GM18507 (cell line): ENCODE measurements around the gene SPIRE1.
"Not testable (repeated sequence)": the region's sequence is repeated elsewhere in the genome, so short reads cannot be mapped to it uniquely, and the experiment has no call there.

Experiments
- DNase-seq: peaks from one replicate; pipeline ENCODE4 v3.0.0; 2011; ENCODE audit warnings: low read depth; ENCODE audit not compliant: insufficient read length; ENCODE audit errors: extremely low spot score
- FAIRE-seq: peaks from 2 replicates; lab custom pipeline; 2011; peaks lifted over from hg19 to GRCh38; lab: Jason Lieb, UNC

The SPIRE1 gene

GRCh38 chr18:12651651-12652050 lies 6.3 kb downstream of the SPIRE1 start:
- FAIRE-seq (no peak), DNase-seq (no peak)

DNA sequence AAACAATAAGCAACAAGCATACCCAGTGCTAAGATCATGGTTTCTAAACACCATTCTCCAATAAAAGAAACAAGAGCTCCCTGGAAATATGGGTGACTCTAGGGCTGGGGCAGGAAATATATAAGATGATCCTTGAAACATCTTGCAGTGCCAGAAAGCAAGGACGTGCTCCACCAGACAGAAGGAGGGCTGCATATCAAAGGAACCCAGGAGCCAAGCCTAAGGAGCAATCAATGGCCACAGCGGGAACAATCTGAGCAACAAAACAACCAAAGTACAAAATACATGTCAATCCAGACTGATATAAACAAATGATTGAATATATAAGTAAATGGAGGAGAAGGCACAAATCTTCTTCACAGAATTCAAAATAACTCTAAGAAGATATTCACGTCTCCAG lies 10.1 kb downstream of the SPIRE1 start:
- DNase-seq = no peak
- no peak for FAIRE-seq

GRCh38 chr18:12645751-12646203 lies 12.1 kb downstream of the SPIRE1 start:
- no peak for FAIRE-seq
- DNase-seq = no peak

GRCh38 chr18:12645254-12645653 lies 12.7 kb downstream of the SPIRE1 start:
- FAIRE-seq (no peak), DNase-seq (no peak)

- not testable (repeated sequence) for DNase-seq, FAIRE-seq
Observed at GRCh38 chr18:12643756-12644155, 14.2 kb downstream of the SPIRE1 start.

GRCh38 chr18:12640881-12641200 lies 17.1 kb downstream of the SPIRE1 start:
- DNase-seq = no peak
- FAIRE-seq = no peak

DNA sequence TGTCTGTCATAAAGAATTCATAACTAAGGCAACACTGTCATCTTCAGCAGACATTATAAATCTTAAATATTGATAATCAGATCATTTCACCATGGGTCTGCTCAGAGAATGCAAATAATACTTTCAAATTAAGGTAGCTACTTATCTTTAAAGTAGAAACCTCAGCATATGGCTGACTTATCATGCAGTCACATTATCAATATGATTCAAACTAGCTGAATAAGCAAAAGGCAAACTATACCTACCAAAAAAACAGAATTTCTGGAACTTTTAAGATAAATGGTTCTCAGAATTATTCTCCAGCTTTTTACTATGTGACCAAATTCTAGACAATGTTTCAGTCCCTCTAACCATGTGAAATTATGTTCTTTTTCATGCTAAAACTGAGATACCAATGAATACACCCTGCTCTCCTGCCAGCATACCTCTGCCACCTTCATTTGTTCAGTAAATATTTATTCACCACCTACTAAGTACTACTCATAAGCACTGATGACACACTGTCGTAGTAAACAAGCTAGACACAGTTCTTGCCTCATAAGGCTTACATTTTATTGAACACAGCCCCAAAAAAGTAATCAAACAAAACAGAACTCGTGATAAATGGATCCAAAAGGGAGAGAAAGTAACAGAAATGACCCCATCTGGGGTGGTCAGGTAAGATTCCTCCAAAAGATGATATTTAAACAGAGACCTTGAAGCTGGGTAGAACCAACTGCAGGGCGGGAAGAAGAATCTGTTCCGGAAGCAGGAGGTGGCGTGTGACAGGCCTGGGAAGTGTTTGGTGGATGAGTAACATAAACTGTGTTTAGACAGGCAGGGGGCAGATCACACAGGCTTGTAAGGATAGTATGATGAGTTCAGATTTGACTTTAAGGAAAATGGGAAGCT lies 17.7 kb downstream of the SPIRE1 start:
- FAIRE-seq (no peak), DNase-seq (no peak)

GRCh38 chr18:12638644-12639124 lies 19.2 kb downstream of the SPIRE1 start:
- DNase-seq (no peak), FAIRE-seq (no peak)

GRCh38 chr18:12637901-12638643 lies 19.8 kb downstream of the SPIRE1 start:
- FAIRE-seq (no peak), DNase-seq (no peak)

DNA sequence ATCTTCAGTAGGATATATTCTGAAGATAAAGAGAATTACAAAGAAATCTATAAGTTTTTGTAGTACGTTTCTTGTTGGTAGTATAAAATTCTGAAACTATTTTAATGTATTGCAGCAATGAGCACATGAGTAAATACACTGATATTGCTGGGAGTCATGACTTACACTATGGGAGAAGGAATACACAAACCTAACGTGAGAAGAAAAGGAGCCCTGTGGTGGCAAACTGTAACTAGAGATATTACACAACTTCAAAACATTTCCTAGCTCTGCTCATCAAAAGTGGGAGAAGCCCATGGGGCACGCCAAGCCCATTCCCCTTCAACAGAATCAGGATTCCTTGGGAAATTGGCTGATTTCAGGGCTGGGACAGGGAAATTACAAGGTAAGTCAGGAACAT lies 20.5 kb downstream of the SPIRE1 start:
- FAIRE-seq = no peak
- no peak for DNase-seq

DNA sequence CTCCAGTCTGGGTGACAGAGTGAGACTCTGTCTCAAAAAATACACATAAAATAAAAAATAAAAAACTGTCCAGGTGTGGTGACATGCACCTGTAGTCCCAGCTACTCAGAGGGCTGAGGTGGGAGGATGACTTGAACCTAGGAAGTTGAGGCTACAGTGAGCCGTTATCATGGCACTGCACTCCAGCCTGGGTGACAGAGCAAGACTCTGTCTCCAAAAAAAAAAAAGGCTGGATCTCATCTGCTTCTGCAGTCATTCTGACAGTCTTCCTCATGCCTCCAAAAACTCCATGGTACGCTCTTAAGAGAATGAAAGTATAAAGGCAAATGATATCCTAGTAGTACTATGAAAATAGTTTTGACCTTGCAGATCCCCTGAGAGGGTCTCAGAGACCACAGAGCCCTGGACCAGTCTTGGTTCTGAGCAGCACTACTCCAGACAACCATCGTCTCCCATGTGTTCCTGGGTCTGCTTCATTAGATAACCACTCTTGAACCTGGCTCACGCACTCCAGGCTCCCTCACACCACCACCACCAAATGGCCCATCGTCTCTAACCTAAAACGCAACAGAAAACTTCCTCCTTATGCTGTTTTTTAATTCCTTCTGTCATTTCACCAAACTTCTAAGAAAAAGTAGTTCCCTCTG lies 26.0 kb downstream of the SPIRE1 start:
- FAIRE-seq = no peak

GRCh38 chr18:12630136-12630535 lies 27.8 kb downstream of the SPIRE1 start:
- no peak for FAIRE-seq
- DNase-seq = no peak

More for the DNA sequence above, 26.0 kb downstream of the SPIRE1 start:
- DNase-seq = no peak

DNA sequence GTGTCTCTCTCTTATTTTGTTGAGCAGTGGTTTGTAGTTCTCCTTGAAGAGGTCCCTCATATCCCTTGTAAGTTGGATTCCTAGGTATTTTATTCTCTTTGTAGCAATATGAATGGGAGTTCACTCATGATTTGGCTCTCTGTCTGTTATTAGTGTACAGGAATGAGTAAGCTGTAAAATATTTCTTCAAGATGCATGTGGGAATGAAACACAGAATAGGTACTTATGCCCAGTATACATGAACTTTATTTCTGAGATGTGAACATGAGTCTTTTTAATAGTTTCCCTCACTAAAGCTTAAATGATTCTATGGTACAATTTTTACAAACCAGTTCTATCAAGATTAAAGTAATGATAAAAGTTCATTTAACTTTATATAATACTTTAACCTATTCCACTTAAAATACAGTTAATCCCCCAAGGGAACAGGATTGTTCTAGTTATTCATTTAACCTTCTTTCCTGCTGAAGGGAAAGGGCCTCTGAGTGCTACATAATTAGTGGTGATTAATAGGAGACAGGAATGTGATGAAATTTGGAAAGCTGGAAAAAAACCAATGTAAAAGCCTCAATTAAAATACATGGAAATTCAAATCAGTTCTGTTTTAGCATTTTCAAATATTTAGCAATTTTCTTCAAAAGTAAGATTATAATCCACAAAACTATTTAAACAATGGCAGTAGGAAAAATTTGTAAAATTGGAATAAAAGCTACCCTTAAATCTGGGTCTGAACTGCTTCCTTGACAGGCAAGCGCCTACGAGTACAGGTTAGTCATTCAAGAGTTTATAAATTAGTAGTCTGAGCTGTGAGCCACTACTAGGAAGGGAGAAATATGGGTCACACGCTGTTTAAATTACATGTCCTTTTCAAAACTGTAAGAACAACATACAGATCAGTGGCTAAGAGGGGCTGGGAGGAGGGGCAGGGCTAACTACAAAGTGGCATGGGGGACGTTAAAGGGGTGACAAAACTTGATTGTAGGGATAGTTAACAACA lies 28.9 kb downstream of the SPIRE1 start:
- no peak for FAIRE-seq
- DNase-seq = no peak

DNA sequence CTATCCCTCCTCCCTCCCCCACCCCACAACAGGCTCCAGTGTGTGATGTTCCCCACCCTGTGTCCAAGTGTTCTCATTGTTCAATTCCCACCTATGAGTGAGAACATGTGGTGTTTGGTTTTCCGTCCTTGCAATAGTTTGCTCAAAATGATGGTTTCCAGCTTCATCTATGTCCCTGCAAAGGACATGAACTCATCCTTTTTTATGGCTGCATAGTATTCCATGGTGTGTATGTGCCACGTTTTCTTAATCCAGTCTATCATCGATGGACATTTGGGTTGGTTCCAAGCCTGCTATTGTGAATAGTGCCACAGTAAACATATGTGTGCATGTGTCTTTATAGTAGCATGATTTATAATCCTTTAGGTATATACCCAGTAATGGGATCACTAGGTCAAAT lies 30.7 kb downstream of the SPIRE1 start:
- FAIRE-seq, DNase-seq: not testable (repeated sequence)

- DNase-seq (no peak), FAIRE-seq (no peak)
Observed at GRCh38 chr18:12625241-12625640, 32.7 kb downstream of the SPIRE1 start.

DNA sequence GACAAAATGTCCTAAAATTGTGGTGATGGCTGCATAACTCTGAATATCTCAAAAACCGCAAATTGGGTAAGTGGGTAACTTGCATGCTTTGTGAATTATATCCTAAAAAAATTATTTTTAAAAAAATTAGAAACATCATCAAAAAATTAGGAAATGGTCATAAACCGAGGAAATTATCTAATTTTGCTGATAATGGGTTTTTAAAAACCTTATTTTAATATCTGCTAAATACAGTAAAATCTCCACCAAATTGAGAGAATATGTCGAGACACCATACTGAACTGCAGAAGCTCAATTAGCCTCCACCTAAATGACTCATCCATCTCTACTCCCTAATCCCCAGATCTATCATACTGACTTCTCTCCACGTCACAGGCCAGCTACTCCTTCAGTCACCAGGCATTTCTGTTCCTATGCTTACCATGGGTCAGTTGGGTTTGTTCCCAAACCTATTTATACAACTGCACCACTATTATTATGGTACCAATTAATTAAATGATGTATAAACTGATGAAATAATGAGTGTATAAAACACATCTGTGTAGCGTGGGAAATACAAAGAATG lies 36.1 kb downstream of the SPIRE1 start:
- no peak for DNase-seq
- no peak for FAIRE-seq

- DNase-seq (no peak), FAIRE-seq (no peak)
Observed at GRCh38 chr18:12615748-12616147, 42.2 kb downstream of the SPIRE1 start.

DNA sequence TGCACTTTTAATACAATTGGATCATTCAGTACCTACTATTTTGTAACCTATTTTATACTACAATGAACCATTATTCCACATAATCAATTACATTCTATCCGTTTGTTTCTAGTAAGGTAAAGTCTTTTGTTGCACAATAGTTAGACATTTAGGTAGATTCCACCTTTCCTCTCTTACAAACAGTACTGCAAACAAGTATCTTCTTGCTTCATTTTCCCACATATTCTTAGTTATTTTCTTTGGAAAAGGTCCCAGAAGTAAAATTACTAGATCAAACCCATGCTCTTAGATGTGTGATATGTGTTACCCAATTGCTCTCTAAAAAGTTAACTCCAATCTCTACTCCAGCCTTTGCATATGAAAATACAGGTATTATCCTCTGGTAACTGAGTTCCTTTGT lies 49.6 kb downstream of the SPIRE1 start:
- no peak for DNase-seq
- FAIRE-seq = no peak
